Esophagus (tissue), 2 donors: ENCODE results near the gene IL1RAPL1. TPM values are rescaled to one million over a fixed set of nuclear protein-coding genes. Genes with fewer than 3 reads are reported as not detected.

Experiments used
- H3K27ac ChIP-seq, 2 donors: one replicate each; pipeline ENCODE4 v1.5.1; 2013; ENCODE audit warnings: low read depth in 2 of 2, mild to moderate bottlenecking in 2 of 2, inconsistent platforms in 1 of 2, low read length in 1 of 2, moderate library complexity in 1 of 2
- H3K27me3 ChIP-seq, 2 donors: one replicate each; pipeline ENCODE4 v1.6.1; 2013; ENCODE audit warnings: low read length in 2 of 2, control low read depth in 1 of 2, mild to moderate bottlenecking in 1 of 2; ENCODE audit not compliant: insufficient read depth in 2 of 2, control insufficient read depth in 1 of 2
- H3K36me3 ChIP-seq, 2 donors: one replicate each; pipeline ENCODE4 v1.6.1; 2013; ENCODE audit warnings: low read length in 1 of 2; ENCODE audit not compliant: control insufficient read depth in 2 of 2, insufficient read depth in 2 of 2
- H3K4me1 ChIP-seq, 2 donors: one replicate each; pipeline ENCODE4 v1.6.1; 2013; ENCODE audit warnings: low read length in 1 of 2; ENCODE audit not compliant: control insufficient read depth in 2 of 2, insufficient read depth in 2 of 2
- H3K4me3 ChIP-seq, 2 donors: one replicate each; pipeline ENCODE4 v1.5.1; 2013; ENCODE audit warnings: low read length in 2 of 2, mild to moderate bottlenecking in 2 of 2, low read depth in 1 of 2, moderate library complexity in 1 of 2
- H3K9me3 ChIP-seq, 2 donors: one replicate each; pipeline ENCODE4 v1.6.1; 2013; ENCODE audit warnings: mild to moderate bottlenecking in 2 of 2, low read depth in 1 of 2, low read length in 1 of 2, moderate library complexity in 1 of 2; ENCODE audit not compliant: control insufficient read depth in 2 of 2, insufficient read depth in 1 of 2
- WGBS, 2 donors: extraction: QIAGEN DNeasy Blood & Tissue Kit; methylation state at CpG; one replicate each; pipeline ENCODE4 v1.1.7; 2013; 5-methylcytosine and 5-hydroxymethylcytosine counted together
- polyA plus RNA-seq, 2 donors: library from polyadenylated mRNA; stranded (reverse); fragments of 200-250 nt; gene quantifications; one replicate each; pipeline ENCODE4 v1.2.3, GENCODE V29; 2013
- donor health status: healthy with polysubstance abuse.
- donor health status: Bipolar disorder and iron deficiency.

IL1RAPL1 gene
- polyA plus RNA-seq, 2 donors, result 0.02 to 0.04 TPM

DNA sequence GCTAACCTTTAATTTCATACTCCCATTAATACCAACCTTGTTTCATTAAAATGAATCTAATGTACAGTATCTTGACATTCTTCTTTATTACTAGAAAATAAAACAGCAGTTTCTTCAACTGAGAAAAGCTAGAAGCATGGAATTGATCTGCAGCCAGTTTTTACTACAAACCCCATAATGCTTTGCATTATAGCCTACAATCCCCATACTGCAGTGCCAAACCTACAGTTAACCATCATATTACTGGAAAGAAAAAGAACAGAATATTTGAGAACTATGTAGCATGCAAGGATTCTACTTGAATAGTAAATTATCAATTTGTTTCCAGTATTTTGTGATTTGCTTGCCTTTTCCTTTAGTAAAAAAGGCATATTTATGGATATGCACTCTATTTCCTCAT is 3.2 kb upstream of the IL1RAPL1 start:
- Histone ChIP-seq H3K4me1 (no peaks in the 10 kb centered on the region), H3K9me3 (peaks cover 0 to 2% of the 10 kb centered on the region in 2 donors), H3K4me3 (no peak overlapping the region), H3K27ac (no peak overlapping the region), H3K36me3 (no peaks in the 10 kb centered on the region), H3K27me3 (no peaks in the 10 kb centered on the region)

DNA sequence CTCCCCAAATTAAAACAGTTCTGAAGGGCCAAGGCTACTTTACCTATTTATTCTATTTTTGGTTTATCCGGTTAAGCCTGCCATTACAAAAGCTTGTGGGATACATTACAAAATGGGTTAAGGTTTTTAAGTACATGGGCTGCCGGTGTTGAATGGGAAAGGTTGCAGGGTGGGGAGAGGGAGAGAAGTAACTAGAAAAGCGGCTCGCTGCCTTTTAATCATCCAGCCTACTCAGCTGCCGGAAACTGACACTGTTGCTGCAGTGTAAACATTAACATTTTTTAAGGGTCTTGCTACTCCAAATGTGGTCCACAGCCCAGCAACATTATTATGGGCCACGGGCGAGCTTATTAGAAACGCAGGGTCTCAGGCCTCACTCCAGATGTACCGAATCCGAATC is 1.5 kb upstream of the IL1RAPL1 start:
- no peaks in the 10 kb centered on the region for H3K36me3 ChIP-seq
- H3K4me1 ChIP-seq, result no peaks in the 10 kb centered on the region
- WGBS, 2 donors, result 35 to 48% methylated on average over 10 of the region's 10 CpGs
- no peaks in the 10 kb centered on the region for H3K27me3 ChIP-seq
- H3K9me3 ChIP-seq, result peaks cover 0 to 2% of the 10 kb centered on the region in 2 donors
- H3K4me3 ChIP-seq, result no peak overlapping the region
- no peak overlapping the region for H3K27ac ChIP-seq

DNA sequence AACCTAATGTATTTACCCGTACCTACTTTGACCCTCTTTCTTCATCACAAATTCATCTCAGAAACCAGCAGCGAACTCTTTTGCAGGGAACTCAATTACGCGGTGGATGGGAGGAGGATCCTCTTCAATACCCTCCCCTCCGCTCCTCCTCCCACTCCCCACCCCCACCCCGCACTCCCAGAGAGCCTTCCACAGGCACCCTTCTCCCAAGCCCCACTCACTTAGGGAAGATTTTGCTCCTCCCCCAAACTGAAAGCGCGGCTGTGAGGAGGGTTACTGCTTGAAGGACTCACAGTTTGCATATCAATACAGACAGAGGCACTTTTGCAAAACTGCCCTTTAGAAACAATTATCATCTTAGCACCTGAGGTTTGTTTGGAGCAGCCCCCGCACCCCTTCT is 960 bp upstream of the IL1RAPL1 start:
- 5 to 14% methylated on average over 9 of the region's 9 CpGs for WGBS, 2 donors
- peak overlapping the region in 1 of 2 donors; percentile 42 for H3K4me3 ChIP-seq

DNA sequence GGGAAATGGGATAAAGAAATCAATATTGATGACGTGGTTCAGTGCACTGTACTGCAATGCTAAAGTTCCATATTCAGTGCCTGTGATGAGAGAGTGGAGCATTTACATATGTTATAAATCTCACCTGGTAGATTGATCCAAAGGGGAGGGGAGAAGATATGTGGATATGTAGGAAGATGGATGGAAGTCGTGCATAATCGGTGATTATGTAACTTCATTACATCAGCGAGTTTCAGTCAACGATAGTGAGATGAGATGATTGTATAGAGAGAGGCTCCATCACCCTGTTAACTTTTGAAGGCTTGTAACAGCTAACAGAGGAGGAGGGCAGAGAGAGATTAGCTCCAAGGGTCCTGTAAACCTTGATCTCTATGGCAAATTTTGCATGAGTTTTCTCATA is 1.8 kb downstream of the IL1RAPL1 start:
- H3K4me3 ChIP-seq, result no peak overlapping the region
- 33 to 46% methylated on average over 5 of the region's 5 CpGs for WGBS, 2 donors
- no peaks in the 10 kb centered on the region for H3K27me3 ChIP-seq
- peaks cover 0 to 2% of the 10 kb centered on the region in 2 donors for H3K9me3 ChIP-seq
- H3K4me1 ChIP-seq, result no peaks in the 10 kb centered on the region
- no peak overlapping the region for H3K27ac ChIP-seq
- no peaks in the 10 kb centered on the region for H3K36me3 ChIP-seq

More for the DNA sequence above, 960 bp upstream of the IL1RAPL1 start:
- no peaks in the 10 kb centered on the region for H3K4me1 ChIP-seq
- no peaks in the 10 kb centered on the region for H3K36me3 ChIP-seq
- peaks cover 0 to 2% of the 10 kb centered on the region in 2 donors for H3K9me3 ChIP-seq
- H3K27me3 ChIP-seq, result no peaks in the 10 kb centered on the region
- H3K27ac ChIP-seq, result no peak overlapping the region

DNA sequence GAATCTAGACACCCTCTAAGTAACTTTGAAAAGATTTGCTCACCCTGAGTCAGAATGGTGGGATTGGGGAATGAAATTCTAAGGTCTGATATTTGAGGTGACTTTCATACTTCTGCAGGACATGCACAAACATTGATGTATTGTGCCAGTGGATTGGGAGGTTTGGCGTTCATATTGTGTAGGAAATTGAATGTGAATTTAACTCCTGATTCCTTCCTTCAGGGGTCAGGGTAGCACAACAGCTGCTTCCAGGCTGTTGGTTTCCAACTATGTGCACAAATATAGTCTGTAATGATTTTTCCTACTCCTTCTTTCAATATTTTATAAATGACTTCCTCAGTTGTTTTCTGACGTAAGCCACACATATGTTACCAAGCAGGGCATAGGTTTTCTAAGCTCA is 3.1 kb downstream of the IL1RAPL1 start:
- Histone ChIP-seq H3K9me3 (peaks cover 0 to 2% of the 10 kb centered on the region in 2 donors), H3K36me3 (no peaks in the 10 kb centered on the region), H3K4me1 (no peaks in the 10 kb centered on the region), H3K27me3 (no peaks in the 10 kb centered on the region), H3K27ac (no peak overlapping the region), H3K4me3 (no peak overlapping the region)
- 31 to 53% methylated on average over 2 of the region's 2 CpGs for WGBS, 2 donors

DNA sequence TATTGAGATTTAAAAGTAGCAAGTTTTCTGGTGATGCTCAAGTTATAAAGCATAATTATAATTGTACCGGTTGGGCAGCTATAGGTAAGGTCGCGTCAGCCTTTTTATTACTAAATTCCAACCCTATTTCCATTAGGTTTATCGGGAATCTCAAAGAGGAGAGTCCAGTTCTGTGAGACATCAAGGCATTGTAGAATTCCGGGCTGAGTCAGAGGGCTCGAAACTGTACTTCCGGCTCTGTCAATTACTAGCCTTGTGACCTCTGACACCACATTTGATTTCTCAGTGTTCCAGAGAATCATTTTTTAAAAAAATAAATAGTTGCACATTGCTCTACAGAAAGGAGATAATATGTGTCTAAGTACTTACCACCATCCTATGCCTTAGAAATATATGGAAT is 4.3 kb downstream of the IL1RAPL1 start:
- no peak overlapping the region for H3K27ac ChIP-seq
- no peaks in the 10 kb centered on the region for H3K4me1 ChIP-seq
- no peak overlapping the region for H3K4me3 ChIP-seq
- no peaks in the 10 kb centered on the region for H3K27me3 ChIP-seq
- H3K9me3 ChIP-seq, result no peaks in the 10 kb centered on the region
- no peaks in the 10 kb centered on the region for H3K36me3 ChIP-seq
- 83 to 85% methylated on average over 7 of the region's 7 CpGs for WGBS, 2 donors

DNA sequence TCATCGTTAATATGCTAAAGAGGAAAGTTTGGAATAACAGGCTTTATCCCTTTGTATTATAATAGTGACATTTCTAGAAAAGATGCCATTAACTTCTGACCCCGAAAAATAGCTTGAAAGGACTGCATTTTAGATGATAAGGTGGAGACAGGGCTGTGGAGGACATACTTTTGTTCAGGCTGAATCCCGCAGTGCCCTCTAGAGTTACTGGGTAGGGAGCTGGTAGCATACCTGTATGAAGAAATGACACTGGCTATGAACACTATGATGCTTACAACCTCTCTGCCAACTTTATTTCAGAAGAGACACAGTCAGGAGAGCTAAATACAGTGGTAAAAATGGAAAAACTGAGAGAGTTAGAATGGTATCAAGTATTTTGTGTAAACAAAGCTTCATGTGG is 8.1 kb downstream of the IL1RAPL1 start:
- no peak overlapping the region for H3K4me3 ChIP-seq
- H3K9me3 ChIP-seq, result no peaks in the 10 kb centered on the region
- WGBS, 2 donors, result 61 to 78% methylated on average over 3 of the region's 3 CpGs
- no peaks in the 10 kb centered on the region for H3K36me3 ChIP-seq
- no peaks in the 10 kb centered on the region for H3K27me3 ChIP-seq
- H3K4me1 ChIP-seq, result no peaks in the 10 kb centered on the region
- H3K27ac ChIP-seq, result no peak overlapping the region

DNA sequence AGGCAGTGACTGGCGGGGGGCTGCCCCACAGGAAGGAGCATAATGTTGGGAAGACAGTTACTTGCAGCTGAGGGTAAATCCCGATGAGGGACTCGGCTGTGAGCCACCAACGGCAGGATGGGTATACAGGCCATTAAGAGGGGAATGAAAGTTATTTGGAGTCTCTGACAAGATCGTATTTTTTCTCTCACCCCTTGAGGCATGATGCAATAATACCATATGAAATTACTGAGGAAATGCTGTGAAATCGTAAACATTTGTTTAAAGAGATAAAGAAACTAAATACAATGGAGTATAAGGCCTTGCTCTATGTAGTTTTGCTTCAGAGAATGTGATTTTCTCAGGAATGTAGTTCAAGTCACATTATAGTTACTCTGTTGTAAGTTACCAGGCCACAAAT is 12.7 kb downstream of the IL1RAPL1 start:
- H3K9me3 ChIP-seq, result no peaks in the 10 kb centered on the region
- H3K4me1 ChIP-seq, result no peaks in the 10 kb centered on the region
- 79 to 80% methylated on average over 6 of the region's 6 CpGs for WGBS, 2 donors
- no peak overlapping the region for H3K4me3 ChIP-seq
- no peaks in the 10 kb centered on the region for H3K27me3 ChIP-seq
- no peak overlapping the region for H3K27ac ChIP-seq
- H3K36me3 ChIP-seq, result no peaks in the 10 kb centered on the region

DNA sequence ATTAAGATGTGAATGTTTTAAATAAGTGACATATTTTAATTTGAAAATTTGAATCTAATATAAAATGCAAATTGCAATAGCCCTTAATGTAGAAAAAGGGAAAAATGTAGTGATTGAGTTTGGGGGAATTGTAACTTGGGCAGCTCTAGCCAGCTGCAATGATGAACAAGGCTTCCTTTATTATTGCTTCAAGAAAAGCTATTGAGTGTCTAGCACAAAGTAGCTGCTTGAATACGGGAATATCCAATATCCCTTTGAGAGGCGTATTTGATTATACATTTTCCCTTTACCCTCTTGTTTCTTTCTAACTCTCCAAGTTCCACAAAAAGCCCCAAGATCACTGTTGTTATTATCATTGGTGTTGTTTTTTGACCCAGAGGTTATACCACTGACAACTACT is 21.8 kb downstream of the IL1RAPL1 start:
- no peak overlapping the region for H3K4me3 ChIP-seq
- H3K27me3 ChIP-seq, result no peaks in the 10 kb centered on the region
- H3K27ac ChIP-seq, result no peak overlapping the region
- no peaks in the 10 kb centered on the region for H3K36me3 ChIP-seq
- no peaks in the 10 kb centered on the region for H3K4me1 ChIP-seq
- H3K9me3 ChIP-seq, result no peaks in the 10 kb centered on the region
- WGBS, 2 donors, result 88 to 92% methylated on average over 2 of the region's 2 CpGs

DNA sequence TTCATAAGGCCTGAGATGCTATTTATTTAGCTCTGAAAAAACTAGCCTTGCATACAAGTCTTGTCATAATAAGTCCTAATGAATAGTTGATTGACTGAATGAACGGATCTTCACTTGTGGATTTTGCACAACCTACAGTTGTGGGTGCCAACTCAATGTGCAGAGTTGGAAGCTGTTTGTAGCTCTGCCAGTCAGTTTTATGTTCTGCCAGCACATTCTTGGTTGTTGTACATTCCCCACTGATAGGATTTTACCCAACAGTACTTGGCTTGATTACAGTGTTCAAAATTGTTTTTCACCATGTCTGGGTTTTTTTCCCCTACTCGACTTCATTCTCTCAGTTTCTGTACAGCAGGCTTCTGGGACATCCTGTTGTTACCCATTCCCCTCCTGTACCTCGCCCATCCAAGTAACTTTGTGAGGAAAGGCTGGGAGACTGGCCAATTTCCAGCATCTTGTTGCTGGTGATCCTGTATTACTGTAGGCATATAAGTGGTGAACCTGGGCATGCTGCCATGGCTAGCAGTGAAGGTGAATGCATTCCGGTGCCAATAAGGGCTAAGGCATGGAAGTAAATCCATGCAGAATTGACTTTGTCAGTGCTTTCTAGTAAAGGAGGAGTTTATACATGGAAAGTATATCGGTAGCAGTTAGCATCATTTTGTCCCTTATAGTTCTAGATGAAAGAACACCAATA is 22.8 kb downstream of the IL1RAPL1 start:
- 36 to 51% methylated on average over 5 of the region's 5 CpGs for WGBS, 2 donors
- Histone ChIP-seq H3K27me3 (no peaks in the 10 kb centered on the region), H3K9me3 (no peaks in the 10 kb centered on the region), H3K36me3 (no peaks in the 10 kb centered on the region), H3K4me3 (no peak overlapping the region), H3K4me1 (no peaks in the 10 kb centered on the region), H3K27ac (no peak overlapping the region)
